RKO (cell line): ENCODE measurements around the gene ACKR3.

Source experiments
- DNase-seq: peaks from one replicate; pipeline ENCODE4 v3.0.0-alpha.2; 2016; ENCODE audit warnings: low spot score

Gene ACKR3

DNA sequence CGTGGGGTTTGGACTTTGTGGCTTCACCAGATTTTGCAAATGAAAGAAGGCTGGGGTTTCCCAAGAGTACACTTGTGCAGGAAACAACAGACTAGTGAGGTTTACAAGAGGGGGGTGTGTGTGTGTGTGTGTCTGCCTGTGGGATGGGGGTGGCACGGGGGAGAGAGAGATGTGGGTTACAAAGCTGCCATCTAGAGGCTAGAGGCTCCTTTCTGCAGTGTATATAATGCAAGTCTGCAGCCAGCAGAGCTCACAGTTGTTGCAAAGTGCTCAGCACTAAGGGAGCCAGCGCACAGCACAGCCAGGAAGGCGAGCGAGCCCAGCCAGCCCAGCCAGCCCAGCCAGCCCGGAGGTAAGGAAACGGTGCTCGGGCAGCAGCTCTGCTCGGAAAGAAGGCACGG is at the start of gene ACKR3:
Gene ACKR3 (plus strand): TSS at position 253 of the 401 bp plus-strand sequence. CDS start 10,641 bp downstream, outside the sequence.
- peak; percentile 12 for DNase-seq

DNA sequence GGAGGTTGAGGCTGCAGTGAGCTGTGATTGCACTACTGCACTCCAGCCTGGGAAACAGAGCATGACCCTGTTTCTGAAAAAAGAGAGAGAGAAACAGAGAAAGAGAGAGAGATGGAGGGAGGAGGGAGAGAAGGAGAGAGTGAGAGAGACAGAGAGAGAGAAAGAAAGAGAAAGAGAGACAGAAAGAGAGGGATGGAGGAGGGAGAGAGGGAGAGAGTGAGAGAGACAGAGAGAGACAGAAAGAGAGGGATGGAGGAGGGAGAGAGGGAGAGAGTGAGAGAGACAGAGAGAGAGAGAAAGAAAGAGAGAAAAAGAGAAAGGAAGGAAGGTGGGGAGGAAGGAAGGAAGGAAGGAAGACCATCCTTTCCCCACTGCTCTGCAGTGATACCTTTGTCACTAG is 48.1 kb upstream of the ACKR3 start:
- DNase-seq, result no peak

DNA sequence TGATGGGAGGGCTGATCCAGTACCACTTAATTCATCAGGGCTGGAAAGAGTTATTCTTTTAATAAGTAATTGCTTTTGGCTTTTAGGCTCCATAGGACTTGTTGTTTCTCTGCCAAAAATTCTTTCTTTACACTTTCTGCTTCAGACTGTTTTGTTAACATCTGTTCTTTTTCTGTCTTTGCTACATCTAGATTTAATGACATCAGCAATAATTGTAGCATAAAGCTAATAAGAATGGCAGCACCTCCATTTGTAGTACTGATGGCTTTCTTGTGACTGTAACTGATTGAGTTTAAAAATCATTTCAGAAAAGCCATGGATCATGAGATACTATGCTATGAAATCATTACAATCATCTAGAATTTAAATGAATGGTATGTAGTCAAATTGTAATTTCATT is 46.4 kb upstream of the ACKR3 start:
- no peak for DNase-seq

DNA sequence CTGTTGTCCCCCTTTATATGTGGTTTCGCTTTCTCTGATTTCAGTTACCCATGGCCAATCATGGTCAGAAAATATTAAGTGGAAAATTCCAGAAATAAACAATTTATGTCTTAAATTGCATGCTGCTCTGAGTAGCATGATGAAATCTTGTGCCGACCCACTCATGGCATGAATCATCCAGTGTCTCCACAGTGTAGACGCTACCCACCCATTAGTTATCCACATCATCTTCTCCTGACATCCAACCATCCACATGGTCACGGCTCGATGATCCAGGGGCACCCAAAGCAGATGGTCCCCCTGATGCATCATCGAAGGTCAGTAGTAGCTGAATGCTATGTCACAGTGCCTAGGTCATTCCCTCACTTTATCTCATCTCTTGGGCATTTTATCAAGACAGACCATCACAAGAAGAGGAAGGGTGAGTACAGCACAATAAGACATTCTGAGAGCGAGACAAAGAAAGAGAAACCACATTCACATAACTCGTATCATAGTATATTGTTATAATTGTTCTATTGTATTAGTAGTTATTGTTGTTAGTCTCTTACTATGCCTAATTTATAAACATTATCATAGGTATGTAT is 44.1 kb upstream of the ACKR3 start:
- DNase-seq, result no peak

DNA sequence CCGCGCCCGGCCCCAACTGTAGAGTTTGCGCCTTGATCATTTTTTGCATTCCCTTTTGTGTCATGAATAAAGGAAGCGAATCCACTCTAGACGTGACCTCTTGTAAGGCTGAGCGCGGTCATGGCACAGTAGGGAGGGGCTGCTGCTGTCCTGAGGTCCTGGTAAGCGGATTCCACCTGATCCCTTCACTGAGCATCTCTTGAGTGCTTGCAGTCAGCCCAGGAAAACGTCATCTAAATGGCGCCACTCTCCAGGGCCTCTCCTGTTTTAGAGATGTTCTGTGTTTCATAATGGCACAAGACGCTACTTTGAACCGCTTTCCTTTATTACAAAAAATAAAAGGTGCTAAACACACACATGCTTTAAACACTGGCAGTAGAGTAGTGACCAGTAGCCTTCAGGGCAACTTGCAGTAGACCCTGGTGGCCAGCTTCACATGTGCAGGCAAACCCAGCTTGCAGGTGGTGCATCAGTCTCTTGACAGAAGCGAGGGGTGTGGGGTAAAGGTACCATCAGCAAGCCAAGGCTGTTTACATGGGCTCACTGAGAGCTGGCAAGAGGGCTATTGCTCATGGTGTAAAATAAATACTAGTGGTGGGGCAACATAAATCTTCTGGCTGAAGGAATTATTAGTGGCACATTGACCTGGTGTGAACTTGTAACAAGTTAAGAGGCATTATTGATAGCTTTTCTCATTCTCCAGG is 43.0 kb upstream of the ACKR3 start:
- no peak for DNase-seq

DNA sequence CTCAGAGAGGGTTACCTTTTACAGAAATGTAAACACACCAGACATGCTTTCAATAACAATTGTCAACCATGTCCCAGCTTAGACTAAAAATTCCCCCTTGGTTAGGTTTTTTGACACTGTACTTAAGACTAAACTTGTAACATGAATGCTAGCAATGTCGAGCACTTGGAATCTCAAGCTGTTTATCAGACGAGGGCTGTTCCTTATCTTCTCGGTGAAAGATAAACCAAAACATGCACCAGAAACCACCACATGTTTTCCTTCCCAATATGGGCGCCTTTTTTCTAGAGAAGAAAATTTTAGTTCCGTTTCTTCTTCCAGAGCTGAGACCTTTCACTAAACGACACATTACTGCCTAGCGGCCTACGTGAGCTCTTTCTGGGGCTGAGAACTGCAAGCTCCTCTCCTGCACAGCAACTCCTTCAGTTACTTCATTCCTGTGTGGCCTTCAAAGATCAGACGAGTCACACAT is 42.4 kb upstream of the ACKR3 start:
- DNase-seq, result no peak

DNA sequence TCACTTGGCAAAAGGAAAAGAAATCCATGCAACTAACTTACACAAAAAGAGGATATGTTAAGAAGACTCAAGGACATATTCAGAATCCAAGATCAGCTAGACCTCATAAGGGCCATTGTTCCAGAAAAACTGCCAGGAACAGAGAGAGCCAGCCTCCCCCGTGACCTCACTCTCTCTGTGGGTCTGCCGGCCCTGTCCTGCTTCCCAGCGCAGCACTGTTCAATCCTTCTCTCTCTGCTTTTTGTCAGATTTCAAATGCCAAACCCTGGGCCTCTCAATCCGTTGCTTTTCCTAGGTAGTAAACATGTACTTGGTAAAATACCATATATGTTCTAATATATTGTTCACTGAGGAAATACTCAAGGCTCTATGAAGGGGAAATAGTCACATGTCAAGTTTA is 40.0 kb upstream of the ACKR3 start:
- DNase-seq, result no peak

DNA sequence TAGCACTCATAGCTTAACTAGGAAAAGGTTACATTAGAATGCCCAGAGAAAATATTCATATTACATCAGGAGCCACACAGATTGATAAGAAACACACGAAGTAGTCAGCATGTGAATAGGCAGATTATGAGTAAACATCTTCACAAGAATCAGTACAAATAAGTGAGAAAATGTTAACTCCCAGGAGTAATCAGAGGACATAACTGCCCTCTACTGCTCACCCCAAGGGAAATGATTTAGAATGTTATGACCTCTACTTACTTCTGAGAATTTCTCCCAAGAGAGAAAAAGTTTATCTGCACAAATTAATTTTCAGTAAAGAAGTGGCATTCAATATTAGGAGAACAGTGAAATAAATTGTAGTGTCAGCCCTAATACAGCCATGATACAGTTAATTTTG is 39.1 kb upstream of the ACKR3 start:
- DNase-seq, result no peak

DNA sequence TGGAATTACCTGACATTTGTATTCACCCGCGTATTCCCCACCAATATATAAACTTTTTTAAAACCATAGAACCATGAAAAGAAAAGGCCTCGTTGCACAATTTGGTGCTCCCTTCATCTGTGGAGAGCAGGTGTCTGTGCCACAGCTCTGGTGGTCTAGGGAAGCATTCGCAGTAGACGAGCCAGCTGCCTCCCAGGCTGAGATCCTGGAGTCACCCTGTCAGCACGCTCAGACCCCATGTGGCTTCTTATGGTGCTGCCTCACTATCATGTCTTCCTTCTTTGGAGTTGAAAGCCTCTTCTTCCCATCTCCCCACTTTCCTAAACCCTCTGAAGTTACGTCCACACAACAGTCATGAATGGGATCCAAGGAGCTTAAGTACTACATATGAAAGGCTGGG is 38.4 kb upstream of the ACKR3 start:
- no peak for DNase-seq

DNA sequence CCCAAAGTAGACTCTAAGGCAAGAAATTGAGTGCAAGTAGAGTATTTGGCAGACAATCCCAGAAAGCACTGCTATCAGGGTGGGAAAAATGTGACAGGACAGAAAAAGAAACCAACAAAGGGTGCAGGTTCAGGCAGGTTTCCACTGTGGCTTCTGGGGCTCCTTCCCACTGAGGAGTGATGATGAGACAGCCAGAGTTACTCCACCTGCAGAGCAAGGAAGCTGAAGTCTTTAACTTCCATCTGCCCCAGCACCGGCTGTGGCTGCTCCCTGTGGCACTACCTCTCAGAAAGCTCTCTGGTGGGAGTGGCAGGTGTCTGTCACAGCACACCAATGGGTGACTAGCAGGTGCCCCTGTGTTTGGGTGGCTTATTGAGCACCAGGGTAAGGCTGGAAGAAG is 37.6 kb upstream of the ACKR3 start:
- DNase-seq, result no peak

DNA sequence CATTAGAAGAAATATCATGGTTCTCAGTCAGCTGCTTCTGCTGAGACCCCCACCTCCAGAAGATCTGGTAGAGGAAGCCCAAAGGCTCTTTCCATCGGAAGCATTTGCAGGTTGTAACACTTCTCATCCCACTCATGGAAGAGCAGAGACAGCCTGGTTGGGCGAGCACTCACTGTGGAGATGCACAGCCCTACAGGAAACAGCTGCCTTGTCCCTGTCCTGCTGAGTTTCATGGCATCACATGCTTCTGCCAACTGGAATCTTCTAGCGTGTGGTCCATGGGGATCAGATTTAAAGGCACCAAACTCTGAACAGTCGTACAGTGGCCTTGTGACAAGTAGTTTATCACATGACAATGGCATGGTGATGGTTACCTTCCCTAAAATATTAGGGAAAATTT is 36.3 kb upstream of the ACKR3 start:
- DNase-seq, result no peak

DNA sequence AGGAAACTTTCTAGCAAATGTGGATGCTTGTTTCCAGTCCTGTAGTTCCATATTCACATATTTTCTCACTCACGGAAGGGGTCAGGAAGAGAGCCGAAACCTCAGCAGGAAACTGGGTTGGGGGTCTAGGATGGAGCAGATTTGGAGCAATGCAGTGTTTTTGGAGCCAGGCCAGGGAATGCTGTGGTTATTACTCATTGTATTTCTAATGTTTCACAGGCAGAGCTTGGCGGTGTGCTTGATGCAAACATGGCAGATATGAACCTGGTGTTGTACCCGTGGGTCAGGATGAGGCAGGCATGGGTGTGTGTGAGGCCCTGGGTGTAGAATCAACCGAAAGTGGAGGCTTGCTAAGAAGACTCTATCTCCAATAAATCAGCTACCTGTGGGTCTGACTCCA is 34.6 kb upstream of the ACKR3 start:
- no peak for DNase-seq

DNA sequence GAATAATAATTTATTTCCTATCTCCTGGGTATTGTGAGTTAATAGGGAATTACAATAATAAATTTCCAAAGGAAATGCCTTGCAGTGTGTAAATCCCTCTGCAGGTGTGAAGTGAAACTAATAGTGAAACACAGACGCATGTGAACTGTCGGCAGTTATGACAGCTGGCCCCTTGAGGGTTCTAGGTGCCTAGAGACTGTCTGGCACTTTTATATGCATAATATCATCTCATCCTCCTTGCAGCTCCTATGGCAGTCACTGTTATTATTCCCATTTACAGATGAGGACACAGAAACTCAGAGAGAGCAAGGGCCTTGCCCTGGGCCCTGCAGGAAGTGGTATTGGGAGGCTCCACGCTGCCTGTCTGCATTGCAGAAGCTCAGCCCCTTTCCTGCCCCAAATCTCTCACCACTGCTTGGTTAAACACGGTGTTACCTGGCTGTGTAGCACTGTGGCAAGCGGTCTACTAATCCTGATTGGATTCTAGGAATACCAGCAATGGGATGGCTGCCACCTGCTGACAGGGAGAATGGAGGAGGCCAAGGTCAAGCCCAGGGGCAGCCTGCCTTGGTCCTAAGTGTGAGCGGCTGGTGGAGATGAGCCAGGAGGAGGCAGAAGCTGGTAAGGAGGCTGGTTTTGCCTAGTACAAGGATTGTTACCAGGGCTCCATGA is 32.8 kb upstream of the ACKR3 start:
- DNase-seq, result no peak

DNA sequence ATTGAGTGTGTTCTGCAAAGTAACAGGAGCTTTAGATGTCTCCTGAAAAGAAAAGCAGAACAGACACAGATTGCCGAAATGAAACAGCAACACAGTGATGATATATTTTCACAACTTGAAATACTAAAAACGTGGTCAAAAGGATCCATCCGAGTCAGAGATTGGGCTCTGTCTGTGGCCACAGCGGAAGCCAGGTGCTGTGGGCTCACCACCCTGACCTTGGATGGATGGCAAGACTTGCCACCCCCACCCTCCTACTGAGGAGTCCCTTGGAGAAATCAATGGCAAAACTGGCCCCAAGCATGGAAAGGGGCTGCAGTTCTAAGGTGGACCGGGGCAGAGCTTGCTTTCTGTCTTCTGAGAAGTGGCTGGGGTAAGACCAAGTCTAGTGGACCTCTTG is 31.4 kb upstream of the ACKR3 start:
- DNase-seq, result no peak

DNA sequence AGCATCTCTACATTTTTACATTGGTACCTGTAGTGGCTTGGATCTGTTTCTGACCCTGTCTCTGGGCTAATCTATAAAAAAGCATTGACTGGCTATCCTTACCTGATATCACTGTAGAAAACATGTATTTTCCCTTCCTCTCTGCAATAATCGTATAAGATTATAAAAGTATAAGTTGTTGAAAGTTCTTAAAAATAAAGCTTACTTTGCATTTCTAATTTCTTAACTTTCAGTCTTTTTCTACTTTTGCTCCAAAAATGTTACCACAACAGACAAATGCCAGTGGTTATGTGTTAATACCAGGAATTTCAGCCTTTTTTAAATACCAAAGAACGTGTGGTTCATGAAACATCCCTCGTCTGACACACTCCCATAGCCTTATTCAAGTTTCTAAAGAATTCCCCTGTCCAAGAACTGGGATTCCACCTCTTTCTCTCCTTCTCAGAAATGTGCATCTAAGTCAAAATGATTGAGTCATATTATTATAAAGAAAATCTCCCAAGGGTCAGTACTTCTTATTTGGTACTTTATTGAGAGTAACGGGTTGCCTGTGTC is 28.5 kb upstream of the ACKR3 start:
- no peak for DNase-seq

DNA sequence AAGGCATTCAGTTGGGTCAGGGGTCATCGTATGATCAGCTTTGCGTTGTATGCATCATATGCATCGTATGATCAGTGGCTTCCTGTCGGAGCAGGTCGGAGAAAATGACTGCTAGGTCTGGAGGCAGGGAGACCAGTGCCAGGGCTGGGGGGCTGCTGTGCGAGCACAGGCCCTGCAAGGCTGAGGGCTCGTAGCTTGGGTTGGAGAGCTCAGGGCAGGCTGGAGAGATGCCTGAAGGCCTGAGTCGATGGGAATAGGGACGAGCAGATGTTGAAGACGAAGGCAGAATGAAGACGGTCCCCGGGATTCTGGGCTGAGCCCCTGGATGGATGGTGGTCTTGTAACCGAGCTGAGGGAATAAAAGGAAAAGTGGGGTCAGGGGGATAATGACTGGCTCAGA is 25.3 kb upstream of the ACKR3 start:
- DNase-seq, result no peak

DNA sequence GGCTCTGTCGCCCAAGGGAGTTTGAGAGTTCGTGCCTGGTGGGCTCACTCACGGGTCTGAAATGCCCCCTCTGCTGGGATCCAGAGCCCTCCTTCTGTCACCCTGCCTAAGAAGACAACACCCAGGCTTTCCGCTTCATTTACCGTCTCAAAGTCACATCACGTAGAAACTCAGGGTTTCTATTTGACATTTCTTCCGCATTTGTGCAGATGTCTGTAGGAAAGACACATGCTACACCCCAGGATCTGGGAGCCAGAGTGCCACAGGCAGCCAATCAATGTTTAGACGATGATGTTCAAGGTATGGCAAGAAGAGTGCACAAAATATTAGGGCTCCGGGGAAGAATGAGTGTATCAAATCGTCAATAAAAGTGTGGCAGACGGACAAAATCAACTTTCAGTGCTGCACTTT is 24.4 kb upstream of the ACKR3 start:
- DNase-seq, result no peak

DNA sequence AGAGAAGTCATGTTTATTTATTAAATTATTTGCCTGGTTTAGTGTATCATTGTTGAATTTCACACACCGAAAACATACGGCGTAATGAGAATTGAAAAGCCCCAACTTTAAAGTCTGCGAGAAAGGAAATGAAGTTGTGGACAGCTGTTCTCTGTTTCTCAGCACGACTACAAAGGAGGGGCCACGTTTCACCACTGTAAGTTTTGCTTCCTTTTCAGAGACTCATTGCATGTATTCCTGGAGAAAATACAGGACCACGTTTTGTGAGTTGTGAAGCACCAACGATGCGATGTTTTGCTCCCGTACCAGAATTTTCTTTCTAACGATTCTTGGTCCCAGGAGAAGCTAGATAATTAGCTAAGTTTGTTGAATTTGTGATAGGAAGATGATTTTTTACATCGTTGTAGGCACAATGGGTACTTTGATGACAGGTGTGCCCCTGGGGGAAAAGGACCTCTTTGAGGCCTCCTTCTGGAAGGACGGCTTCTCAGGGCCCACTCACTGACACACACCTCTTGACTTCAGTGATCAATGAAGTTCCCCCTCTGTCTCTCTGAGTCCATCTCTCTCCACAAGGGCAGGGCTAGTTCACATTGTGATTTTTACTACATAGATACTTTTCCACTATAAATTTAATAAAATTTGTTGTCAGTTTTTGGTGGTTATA is 23.7 kb upstream of the ACKR3 start:
- no peak for DNase-seq

DNA sequence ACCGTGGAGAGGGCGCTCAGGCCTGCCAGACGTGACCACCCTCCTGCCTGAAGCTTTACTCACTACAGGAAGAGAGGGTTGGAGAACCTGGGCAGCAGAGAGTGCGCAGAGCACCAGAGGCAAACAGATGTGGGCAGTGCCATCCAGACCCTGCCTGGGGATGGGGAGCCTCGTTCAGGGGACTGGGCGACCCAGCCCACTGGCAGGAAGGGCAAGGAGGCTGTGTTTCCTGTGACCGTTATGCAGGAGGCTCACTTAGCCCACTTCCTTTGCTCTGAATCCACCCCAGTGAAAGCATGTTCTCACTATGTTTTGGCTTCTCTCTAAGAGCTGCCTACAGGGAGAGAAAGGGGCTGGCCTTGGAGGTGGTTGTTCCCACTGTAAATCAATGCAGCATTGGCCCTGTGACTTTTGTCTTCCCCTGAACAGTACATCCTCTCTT is 23.0 kb upstream of the ACKR3 start:
- DNase-seq, result no peak

DNA sequence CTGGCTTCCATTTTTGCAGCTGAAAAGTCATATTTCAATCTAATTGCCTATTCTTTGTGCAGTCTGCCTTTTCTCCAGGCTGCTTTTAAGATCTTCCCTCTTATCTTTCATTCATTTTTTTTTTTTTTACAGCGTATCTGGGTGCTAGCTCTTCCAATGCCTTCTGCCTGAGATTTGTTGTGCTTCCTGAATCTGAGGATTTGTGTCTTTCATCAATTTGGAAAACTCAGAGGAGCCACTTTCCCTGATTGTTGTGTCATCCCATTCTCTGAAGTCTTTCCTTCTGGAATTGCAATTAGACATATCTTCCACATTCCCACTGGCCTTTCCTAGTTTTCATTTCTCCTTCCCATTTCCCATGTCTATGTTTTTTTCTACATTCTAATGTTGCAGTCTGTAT is 21.9 kb upstream of the ACKR3 start:
- no peak for DNase-seq

DNA sequence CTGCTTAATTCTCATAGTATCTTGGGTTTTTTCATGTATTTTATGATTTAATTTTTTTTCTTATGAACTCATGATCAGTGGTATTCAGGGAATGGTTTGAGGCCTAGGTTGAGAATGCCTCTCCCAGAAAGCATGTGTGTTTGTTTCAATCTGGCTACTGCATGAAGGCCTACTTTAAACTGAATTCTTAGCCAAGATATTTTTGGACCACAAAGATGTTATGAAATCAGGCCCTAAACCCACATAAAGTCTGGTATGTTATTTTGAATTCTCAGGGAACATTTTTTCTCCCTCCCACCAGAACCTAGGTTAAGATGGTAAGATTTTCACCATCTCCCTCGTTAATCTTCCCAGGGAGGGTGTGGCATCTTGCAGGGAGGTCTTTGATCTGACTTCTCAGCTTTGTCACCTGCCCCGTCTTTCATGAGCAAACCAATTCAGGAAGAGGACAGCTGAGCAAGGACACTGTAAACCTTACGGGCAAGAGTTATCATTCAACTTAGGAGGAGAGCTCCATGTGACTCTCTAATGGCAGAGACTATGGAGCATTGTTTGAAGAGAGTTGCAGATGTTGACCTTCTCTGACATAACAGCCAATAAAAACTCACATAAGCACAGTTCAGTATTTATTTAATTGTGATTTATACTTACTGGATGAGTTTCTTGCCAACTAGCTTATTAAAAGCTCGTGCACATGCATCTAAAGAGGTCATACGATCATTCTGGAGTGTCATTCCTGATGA is 21.3 kb upstream of the ACKR3 start:
- no peak for DNase-seq

DNA sequence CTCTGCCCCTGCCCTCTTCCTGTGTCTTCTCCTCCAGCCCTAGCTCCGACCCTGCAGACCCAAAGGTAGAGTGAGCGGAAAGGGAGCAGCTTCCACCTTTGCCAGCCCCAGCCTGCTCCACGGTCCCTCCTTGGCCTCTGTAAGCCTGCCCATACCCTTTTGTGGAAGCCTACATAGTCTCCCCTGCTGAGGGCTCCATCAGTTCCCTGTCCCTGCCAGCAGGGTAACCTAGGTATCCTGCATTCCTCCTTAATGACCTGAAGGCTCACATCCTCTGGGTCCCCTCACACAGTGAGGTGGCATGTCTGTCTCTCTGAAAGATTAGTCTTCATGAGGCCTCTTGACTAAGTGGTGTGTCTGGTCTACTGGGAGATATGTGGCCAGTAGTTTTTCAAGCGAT is 20.5 kb upstream of the ACKR3 start:
- no peak for DNase-seq
